Testis (tissue), 2 donors: ENCODE measurements around the gene IL9R.

Source experiments
- POLR2A ChIP-seq: fragments of 450-650 bp; IDR thresholded peaks from one replicate; pipeline ENCODE4 v1.6.1; 2017; ENCODE audit warnings: antibody characterized with exemption, mild to moderate bottlenecking, moderate library complexity
- TF ChIP-seq, protein P1 (sequence below), 3 experiments: fragments of 450-650 bp in 2 of 3; fragments of 200-600 bp in 1 of 3; sonication (generic) in 1 of 3; IDR thresholded peaks; one replicate each; pipeline ENCODE4 v1.5.1; 2016 to 2019; ENCODE audit warnings: antibody characterized with exemption in 3 of 3, mild to moderate bottlenecking in 2 of 3, moderate library complexity in 1 of 3

GRCh38 chrX:155966876-155967275, 30.6 kb upstream of the IL9R start:
- TF ChIP-seq, protein P1, sequence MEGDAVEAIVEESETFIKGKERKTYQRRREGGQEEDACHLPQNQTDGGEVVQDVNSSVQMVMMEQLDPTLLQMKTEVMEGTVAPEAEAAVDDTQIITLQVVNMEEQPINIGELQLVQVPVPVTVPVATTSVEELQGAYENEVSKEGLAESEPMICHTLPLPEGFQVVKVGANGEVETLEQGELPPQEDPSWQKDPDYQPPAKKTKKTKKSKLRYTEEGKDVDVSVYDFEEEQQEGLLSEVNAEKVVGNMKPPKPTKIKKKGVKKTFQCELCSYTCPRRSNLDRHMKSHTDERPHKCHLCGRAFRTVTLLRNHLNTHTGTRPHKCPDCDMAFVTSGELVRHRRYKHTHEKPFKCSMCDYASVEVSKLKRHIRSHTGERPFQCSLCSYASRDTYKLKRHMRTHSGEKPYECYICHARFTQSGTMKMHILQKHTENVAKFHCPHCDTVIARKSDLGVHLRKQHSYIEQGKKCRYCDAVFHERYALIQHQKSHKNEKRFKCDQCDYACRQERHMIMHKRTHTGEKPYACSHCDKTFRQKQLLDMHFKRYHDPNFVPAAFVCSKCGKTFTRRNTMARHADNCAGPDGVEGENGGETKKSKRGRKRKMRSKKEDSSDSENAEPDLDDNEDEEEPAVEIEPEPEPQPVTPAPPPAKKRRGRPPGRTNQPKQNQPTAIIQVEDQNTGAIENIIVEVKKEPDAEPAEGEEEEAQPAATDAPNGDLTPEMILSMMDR (IDR thresholded peaks at IDR 0.05), result no peak
- no peak for TF ChIP-seq POLR2A
